Tibial artery (tissue), 4 donors: Measurements from ENCODE around the gene GLIPR2.
"Not testable (repeated sequence)": the region's sequence is repeated elsewhere in the genome, so short reads cannot be mapped to it uniquely, and the experiment has no call there.

ENCODE experiments used
- DNase-seq, 2 donors: peaks; one replicate each; pipeline ENCODE4 v3.0.0-alpha.2; 2019
- H3K27ac ChIP-seq, 2 donors: fragments of 200-600 bp; sonication (generic) in 1 of 2; 1 replicate in 1 of 2; 2 replicates in 1 of 2; pipeline ENCODE4 v1.5.1; 2018 to 2019; ENCODE audit warnings: mild to moderate bottlenecking in 1 of 2
- H3K27me3 ChIP-seq, 2 donors: fragments of 200-600 bp; sonication (generic) in 1 of 2; one replicate each; pipeline versions ENCODE4 v1.5.1 to v1.6.0; 2016 to 2019
- H3K36me3 ChIP-seq, 3 donors: fragments of 200-600 bp; sonication (generic) in 2 of 3; one replicate each; pipeline ENCODE4 v1.5.1; 2016 to 2019; ENCODE audit warnings: mild to moderate bottlenecking in 2 of 3
- H3K4me1 ChIP-seq, 4 donors: fragments of 200-600 bp; sonication (generic) in 2 of 4; 1 replicate in 3 of 4; 2 replicates in 1 of 4; pipeline ENCODE4 v1.5.1; 2016 to 2019
- H3K4me3 ChIP-seq, 2 donors: fragments of 200-600 bp; sonication (generic) in 1 of 2; 1 replicate in 1 of 2; 2 replicates in 1 of 2; pipeline ENCODE4 v1.5.1; 2018 to 2019; ENCODE audit warnings: mild to moderate bottlenecking in 2 of 2
- H3K9me3 ChIP-seq, 3 donors: fragments of 200-600 bp; sonication (generic) in 1 of 3; one replicate each; pipeline ENCODE4 v1.5.1; 2016 to 2019
- CTCF ChIP-seq, 2 experiments: fragments of 200-600 bp in 1 of 2; fragments of 450-650 bp in 1 of 2; IDR thresholded peaks; one replicate each; pipeline ENCODE4 v1.5.1; 2017 to 2019; ENCODE audit warnings: antibody characterized with exemption in 2 of 2, mild to moderate bottlenecking in 1 of 2, moderate library complexity in 1 of 2
- intact Hi-C: fragments of 100-400 bp; cut with DNase I; formaldehyde crosslinking; loops from one replicate; pipeline ENCODE4 v1.15.0; 2023; ENCODE audit warnings: low total_unique reads

GLIPR2 gene

GRCh38 chr9:36129139-36129538, 7.4 kb upstream of the GLIPR2 start:
- Histone ChIP-seq H3K4me3 (no peak overlapping the region), H3K4me1 (peaks cover 0 to 4% (median 0%) of the 10 kb centered on the region in 4 donors), H3K9me3 (no peaks in the 10 kb centered on the region), H3K36me3 (peaks cover 0 to 8% (median 0%) of the 10 kb centered on the region in 3 donors), H3K27me3 (no peaks in the 10 kb centered on the region), H3K27ac (no peak overlapping the region)
- intact Hi-C loops: no loop called here
- no peak for DNase-seq
- TF ChIP-seq CTCF (IDR thresholded peaks at IDR 0.05): no peak

GRCh38 chr9:36131666-36132065, 4.9 kb upstream of the GLIPR2 start:
- H3K27me3 ChIP-seq, H3K9me3 ChIP-seq, DNase-seq, intact Hi-C loops, H3K36me3 ChIP-seq, H3K4me3 ChIP-seq: not testable (repeated sequence)
- H3K27ac ChIP-seq: peak overlapping the region in 1 of 2 donors; percentile 39
- H3K4me1 ChIP-seq: peaks cover 0 to 10% (median 7%) of the 10 kb centered on the region in 4 donors

- TF ChIP-seq CTCF (IDR thresholded peaks at IDR 0.05): no peak
- Histone ChIP-seq H3K4me3 (no peak overlapping the region), H3K27ac (peak overlapping the region; percentile 4 to 39), H3K36me3 (no peaks in the 10 kb centered on the region), H3K27me3 (no peaks in the 10 kb centered on the region), H3K9me3 (no peaks in the 10 kb centered on the region), H3K4me1 (peaks cover 0 to 11% (median 8%) of the 10 kb centered on the region in 4 donors)
- intact Hi-C loops: no loop called here
- DNase-seq: no peak
Measured at GRCh38 chr9:36132086-36132485, 4.4 kb upstream of the GLIPR2 start.

- no peak overlapping the region for H3K4me3 ChIP-seq
- H3K27me3 ChIP-seq: no peaks in the 10 kb centered on the region
- H3K36me3 ChIP-seq: no peaks in the 10 kb centered on the region
- H3K9me3 ChIP-seq: no peaks in the 10 kb centered on the region
- intact Hi-C loops: no loop called here
- DNase-seq: no peak
- no peak overlapping the region for H3K27ac ChIP-seq
- no peak for TF ChIP-seq CTCF (IDR thresholded peaks at IDR 0.05)
- H3K4me1 ChIP-seq: peaks cover 0 to 36% (median 16%) of the 10 kb centered on the region in 4 donors
Measured at GRCh38 chr9:36134761-36135505, 1.6 kb upstream of the GLIPR2 start.

GRCh38 chr9:36135741-36136271, 727 bp upstream of the GLIPR2 start:
- no peaks in the 10 kb centered on the region for H3K9me3 ChIP-seq
- H3K27ac ChIP-seq: peak overlapping the region; percentile 85 to 89
- no peaks in the 10 kb centered on the region for H3K27me3 ChIP-seq
- H3K4me1 ChIP-seq: peaks cover 0 to 45% (median 21%) of the 10 kb centered on the region in 4 donors
- DNase-seq: no peak
- H3K4me3 ChIP-seq: peak overlapping the region; percentile 85 to 97
- intact Hi-C loops: no loop called here
- TF ChIP-seq CTCF (IDR thresholded peaks at IDR 0.05): no peak
- no peaks in the 10 kb centered on the region for H3K36me3 ChIP-seq

GRCh38 chr9:36136894-36137391, 410 bp downstream of the GLIPR2 start:
- intact Hi-C loops: no loop called here
- no peak for TF ChIP-seq CTCF (IDR thresholded peaks at IDR 0.05)
- no peaks in the 10 kb centered on the region for H3K27me3 ChIP-seq
- H3K4me3 ChIP-seq: peak overlapping the region; percentile 85 to 97
- peak in 1 of 2 donors; percentile 68 for DNase-seq
- H3K36me3 ChIP-seq: no peaks in the 10 kb centered on the region
- H3K4me1 ChIP-seq: peaks cover 0 to 52% (median 27%) of the 10 kb centered on the region in 4 donors
- H3K9me3 ChIP-seq: no peaks in the 10 kb centered on the region
- H3K27ac ChIP-seq: peak overlapping the region; percentile 85 to 89
